GM18907 (cell line): Measurements from ENCODE around the gene PCSK6.
"Not testable (repeated sequence)": the region's sequence is repeated elsewhere in the genome, so short reads cannot be mapped to it uniquely, and the experiment has no call there.

ENCODE experiments used
- ATAC-seq: cut with Tn5 transposase; IDR thresholded peaks from one replicate; pipeline ENCODE4 v1.9.1; 2021; ENCODE audit warnings: mild to moderate bottlenecking, moderate library complexity; ENCODE audit not compliant: unreplicated experiment

Gene PCSK6

DNA sequence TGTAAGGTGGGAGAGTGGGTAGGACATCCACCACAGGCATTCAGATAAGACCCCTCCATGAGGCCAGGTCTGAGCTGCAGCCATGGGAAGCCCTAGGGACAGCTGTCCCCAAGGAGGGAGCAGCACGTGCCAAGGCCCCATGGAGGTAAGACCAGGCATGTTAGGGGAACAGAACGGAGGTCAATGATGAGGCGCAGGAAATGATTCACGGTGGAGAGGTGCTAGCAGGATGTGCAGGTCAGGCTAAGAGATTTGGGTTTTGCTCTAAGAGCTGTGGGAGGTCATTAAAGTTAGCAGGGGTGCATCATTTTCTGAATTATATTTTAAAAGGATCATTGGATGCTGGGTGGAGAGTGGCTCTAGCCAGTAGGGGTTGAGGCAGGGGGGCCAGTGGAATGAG lies 128.1 kb downstream of the PCSK6 start:
- no peak for ATAC-seq

DNA sequence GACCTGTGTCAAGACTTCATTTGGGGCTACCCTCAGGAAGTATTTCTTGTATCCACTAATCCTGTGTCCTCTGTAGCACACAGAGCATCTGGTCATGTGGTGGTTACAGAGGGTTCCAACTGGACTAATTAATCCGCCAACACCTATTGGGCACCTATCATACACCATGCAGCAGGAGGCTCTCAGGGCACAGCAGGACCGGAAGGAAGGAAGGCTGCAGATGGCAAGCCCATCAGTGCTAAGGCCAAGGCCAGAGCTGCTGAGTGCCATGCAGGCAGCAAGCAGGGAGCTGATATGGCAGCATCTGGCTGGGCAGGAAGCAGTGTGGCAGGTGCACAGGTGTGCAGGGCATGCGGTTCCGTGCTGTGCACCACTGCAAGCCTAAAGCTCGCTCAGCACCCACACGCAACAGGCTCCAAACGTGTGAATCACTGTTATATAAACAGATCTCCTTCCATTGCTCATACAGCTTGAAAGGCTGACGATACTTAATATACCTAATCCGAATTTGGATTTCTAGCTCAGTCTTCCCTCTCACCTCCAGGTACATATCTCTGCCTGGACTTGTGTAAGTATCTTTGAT lies 130.1 kb downstream of the PCSK6 start:
- no peak for ATAC-seq

DNA sequence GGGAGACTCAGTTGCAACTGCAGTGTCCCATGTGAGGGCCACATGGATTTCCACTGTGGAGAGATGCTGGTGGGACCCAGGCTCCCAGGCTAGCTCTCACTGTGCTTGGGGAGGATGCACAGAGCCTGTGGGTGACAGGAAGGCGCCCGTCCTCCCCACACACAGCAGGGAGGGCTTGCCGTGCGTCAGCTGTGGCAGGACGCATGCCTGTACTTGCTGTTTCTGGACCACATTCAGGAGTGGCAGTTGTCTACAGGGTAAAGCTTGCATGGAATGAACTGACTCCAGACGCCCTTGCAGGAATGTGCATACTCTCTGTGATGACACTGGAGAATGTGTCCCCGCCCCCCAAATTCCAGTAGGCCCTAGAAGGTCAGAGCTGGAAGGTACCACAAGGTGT lies 130.6 kb downstream of the PCSK6 start:
- ATAC-seq: no peak

DNA sequence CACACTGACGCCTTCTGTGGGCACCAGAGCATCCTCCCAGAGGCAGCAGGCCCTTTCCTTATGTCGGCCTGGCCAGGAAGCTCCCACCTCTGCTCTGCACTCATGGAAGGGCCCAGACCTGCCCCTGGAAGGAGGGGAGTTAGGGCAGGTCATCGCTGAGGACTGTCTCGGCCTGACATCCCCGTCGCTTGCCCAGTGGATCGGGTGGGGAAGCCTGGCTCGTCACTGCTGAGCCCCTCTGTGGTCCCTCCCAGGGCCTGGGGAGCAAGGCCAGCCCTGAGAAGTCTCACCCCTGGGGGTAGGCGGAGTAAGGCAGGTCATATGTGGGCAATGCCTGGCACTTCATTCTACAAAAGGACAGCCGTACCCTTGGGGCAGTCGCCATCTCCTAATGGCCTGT lies 131.6 kb downstream of the PCSK6 start:
- no peak for ATAC-seq

DNA sequence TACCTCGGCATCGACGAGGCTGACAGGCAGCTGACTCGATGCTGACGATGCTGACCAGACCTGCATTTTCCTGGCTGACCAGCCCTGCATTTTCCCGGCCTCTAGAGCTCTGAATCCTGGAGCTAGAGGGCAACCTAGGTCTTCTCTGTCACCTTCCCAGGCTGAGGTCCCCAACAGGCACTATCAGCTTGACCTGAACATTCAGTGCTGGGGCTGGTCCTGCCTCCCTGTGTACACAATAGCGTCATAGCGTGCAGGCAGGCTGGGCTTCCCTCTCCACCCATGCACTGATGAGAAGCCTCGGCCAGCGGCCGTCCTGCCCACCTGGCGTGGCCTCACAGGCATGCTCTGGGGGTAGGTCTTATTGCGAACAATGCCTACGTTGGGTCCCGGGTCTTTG lies 132.2 kb downstream of the PCSK6 start:
- ATAC-seq: no peak

DNA sequence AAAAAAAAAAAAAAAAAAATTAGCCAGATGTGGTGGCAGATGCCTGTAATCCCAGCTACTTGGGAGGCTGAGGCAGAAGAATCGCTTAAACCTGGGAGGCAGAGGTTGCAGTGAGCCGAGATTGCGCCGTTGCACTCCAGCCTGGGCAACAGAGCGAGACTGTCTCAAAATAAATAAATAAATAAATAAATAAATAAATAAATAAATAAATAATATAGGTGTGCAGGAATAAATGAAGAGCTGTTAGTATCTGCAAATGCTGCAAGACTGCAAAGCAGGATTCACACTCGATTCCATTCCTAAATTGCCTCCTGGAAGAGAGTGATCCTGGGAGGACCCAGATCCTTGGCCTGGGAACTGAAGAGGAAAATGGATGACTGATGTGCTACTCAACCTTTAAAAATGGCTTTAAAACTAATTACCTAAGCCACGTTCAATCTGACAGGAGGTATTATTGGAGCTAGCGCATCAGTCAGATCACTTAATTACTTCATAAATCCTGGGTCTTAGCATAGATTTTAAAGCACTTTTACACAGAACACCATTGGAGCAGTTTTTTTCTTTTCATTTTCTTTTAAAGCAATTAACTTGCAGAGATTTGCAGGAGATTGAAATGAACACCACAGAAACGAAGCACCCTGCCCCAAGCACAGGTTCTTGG lies 132.9 kb downstream of the PCSK6 start:
- ATAC-seq: not testable (repeated sequence)

DNA sequence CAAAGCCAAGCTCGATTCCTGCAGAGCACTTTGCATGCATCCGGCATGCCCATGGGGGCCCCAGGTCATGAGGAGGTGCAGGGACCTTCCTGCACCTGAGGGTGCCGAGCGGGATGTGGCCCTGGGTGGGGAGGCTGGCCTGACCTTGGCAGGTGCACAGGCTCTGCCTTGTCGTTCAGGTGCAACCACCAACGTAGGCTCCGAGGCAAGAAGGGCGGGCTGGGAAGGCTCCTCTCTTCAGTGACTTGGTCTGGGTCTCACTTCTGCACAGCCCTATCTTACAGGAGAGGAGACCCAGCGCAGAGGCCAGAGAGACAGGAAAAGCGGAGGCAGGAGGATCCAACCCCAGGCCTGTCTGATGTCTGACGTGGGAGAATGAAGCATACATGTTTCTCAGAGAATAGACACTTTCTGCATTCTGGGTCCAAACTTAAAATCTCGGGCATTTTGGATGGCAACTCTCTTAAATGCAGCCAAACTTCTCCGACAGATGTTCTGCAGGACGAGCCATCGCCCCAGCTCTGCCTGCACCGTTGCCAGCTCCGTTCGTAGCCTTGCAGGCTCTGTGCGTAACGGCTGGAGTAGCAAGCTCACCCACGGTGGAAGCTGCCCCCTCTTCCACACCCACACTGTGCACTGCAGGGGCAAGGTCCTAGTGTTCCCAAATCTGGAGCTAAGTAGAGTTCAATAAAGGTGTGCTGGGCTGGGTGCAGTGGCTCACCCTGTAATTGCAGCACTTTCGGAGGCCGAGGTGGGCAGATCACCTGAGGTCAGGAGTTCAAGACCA lies 133.6 kb downstream of the PCSK6 start:
- no peak for ATAC-seq

DNA sequence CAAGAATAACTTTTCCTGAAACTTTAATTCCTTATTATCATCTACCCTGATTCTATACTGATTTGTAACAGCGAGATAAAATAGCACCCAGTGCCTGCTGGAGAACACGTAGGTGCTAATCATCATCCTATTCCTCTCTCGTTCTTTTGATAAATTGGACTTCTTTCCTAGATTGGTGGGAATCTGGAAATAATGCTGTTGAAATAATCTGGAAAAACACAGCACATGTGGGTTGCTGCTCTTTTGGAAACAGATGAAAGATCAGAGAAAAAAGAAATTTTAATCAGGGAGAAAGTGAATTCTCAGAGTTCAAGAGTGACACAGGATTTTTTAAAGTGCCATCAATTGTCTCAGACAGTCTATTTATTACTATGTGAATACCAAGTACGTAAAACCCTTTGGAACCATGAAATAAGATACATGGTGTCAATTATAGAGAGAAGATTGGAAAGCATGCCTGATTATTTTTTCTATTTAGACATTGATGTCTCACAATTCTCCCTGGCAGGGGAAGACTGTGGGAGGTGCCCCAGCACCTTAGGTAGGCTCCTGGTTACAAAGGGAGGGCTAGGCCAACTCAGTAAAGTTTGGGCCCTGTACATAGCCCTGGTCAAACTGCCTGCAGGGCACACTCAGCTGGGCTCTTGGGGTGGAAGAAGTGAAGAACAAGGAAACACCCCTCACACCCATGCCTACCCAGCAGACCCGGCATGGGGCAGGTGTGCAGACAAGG lies 134.4 kb downstream of the PCSK6 start:
- no peak for ATAC-seq

DNA sequence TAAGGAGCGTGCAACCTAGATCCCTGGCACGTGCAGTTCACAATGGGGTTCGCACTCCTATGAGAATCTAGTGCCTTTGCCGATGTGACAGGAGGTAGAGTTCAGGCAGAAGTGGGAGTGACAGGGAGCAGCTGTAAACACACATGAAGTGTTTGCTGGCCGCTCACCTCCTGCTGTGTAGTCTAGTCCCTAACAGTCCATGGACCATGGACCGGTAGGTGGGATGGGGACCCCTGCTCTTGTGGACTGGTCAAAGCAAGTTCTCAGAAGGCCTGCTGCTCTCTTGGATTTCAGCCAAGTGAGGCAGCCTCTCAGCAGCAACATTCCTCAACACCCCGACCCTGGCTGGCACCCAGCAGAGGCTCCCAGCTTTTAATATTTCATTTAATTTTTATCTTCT lies 136.3 kb downstream of the PCSK6 start:
- no peak for ATAC-seq

DNA sequence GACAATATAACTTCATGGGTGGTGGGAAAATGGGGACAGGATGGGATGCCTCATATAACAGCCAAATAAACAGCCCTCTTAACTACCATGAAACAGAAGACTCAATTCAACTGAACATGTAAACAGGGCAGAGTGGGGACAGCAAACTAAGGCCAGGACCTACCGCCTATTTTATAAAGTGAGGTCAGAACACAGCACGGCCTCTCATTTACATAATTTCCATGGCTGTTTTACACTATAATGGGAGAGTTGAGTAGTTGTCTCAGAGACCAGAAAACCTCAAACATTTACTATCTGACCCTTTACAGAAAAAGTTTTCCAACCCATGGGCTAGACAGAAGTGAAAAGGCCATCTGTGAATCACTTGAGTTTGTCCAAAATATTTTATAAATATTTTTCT lies 137.8 kb downstream of the PCSK6 start:
- no peak for ATAC-seq

DNA sequence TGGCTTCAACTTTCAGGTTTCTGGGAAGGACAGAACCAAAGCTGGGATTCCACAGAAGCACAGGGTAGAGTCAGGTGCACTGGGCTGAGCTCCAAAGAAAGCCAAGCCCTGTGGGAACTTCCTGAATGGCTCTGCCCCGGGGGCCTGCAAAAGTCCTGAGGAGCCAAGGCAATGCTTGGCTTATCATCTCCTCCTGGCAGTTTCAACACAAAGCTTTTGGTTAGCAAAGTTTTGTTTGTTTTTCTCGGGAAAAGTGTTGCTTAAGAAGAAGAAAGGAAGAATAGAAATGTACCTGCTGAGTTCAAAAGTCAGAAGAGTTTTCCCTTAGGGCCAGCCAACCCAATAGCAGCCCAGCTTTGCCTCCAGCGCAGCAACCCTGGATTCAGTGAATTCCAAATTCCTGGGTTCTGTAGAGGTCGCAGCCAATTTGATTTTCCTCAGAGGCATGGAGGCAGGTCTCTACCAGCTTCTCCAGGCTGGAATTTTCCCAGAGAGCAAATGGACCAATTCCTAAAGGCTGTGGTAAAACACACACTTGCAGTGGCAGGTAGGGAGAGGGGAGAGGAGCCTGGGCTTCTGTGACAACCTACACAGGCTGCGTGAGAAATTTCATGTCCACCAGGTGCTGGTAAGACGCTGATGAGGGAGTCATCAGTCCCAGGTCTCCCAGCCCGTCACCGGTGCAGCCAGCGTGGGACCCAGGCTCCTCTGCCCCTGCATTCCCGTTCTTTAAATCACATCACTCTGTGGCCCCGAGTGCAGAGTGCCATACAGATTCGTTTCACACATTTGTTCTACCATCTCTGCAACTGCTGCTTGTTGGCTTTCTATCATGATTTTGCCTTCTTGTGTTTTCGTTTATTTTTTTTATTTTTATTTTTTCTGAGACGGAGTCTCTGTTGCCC lies 140.2 kb downstream of the PCSK6 start:
- ATAC-seq: no peak

DNA sequence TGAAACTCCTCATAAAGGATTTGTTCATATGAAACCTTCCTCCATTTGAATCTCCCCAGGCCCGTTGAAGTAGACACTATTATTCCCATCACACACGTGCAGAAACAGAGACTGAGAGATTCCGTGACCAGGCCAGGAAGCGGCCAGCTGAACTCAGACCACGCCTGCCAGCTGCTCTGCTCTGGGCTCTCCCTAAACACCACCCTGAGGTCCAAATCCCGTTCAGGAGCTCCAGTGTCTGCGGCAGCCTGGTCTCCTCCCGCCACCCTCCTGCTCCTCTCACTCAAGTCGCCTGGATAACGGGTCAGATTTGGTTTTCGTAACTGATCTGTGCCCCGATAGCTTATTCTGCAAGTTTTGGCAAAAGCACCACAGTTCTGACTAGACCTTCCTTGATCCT lies 140.9 kb downstream of the PCSK6 start:
- ATAC-seq: no peak

DNA sequence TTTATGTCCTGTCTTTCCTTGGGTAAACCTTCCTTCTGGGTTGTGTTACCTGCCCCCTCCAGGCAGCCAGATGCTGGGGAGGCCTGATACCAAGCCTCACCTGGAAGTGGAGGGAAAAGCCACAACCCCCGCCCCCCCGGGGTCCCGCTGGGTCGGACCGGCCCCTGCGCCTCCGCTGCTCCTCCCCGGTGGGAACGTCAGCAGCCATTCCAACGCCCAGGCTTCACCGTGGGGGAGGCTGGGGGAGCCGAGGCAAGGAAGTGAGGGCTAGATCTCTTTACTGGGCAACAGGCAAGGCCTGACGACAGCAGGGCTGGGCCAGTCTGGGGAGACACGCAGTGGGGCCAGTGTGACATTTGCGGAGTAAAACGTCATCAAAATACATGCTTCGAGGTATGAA lies 141.5 kb downstream of the PCSK6 start:
- ATAC-seq: no peak

DNA sequence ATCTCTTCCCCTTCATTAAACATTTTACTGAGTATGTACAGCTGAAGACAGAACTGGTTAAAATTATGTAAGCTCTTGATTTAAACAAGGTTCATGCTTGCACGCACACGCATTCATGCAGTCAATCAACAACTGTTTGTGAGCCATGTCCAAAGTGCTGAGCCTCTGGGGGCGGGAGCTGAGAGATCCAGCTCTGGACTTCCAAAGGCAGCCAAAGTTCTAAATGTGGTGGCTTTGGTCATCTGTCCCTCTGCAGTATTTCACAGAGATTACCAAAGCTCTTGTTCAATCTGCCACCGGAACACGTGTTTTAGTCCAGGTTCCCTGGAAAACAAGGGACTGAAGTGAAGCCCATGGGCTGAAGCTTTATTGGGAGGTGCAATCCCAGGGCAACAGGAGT lies 142.1 kb downstream of the PCSK6 start:
- ATAC-seq: no peak

DNA sequence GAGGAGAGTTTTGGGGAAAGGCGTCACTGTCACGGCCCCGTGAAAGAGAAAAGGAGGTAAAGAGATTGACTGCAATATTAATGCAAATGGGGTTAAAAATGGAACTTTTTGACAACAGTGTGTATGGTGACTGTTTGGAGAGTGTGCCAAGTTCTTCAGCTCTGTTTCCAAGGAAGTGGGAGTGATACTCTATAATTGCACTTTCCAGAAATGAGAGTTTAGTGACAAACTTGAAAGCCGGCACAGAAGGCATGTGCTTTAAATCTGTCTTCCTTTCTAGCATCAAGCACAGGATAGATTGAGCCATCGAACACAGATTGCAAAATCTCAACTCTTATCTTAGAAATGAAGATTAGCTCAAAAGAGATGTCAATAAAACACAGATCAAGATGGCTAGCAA lies 142.6 kb downstream of the PCSK6 start:
- ATAC-seq: no peak

DNA sequence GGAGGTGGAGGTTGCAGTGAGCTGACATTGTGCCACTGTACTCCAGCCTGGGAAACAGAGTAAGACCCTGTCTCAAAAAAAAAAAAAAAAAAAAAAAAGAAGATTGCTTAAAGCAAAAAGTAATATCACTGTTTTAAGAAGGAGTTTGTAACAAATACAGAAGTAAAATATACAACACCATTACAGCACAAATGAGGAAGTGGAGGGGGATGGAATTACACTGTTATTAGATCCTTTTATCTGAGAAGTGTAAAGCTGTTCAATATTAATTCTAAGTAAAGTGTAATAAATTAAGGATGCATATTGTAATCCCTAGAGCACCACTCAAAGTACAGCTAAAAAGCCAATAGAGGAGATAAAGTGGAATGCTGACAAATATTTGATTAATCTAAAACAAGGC lies 147.5 kb downstream of the PCSK6 start:
- no peak for ATAC-seq

DNA sequence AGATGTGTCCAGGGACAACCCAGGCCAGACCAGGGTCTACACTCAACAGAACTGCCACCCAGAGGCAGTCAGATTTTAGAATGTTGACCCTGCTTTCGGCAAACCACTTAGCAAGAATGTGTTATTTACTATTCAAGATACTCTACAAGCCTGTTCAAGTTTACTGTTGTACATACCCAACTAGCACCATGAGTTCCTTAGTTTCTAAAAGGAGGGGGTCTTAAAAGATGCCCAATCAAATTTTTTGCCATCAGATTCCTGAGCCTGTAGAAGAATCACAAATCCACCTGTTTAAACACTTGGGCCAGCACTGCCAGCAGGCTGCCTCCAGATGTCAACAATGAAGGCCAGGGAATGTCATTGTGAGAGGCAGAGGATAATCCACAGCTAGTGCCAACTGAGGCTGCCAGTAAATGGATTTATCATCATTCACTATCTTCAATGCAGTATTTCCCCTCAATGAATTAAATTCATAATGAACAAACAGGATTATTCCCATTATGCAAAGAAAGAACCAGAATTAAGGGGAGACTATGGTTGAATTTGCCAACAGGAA lies 150.9 kb downstream of the PCSK6 start:
- no peak for ATAC-seq

DNA sequence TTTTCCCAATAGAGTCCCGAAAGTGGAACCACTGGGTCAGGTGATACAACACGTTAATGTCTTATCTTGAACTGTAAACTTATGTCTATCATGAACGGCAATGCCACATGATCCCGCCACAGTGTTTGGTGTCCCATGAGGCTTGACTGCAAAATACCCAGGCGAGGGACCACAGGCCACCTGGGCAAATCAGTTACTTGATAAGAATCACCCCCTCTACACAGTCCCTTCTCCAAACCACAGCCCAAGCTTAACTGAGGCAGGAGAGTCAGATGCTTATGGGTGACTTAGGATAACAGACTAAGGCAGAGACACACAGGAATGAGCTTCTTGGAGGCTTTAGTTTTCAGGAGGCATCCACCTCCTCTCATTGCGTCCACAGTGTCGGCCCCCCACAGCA lies 151.5 kb downstream of the PCSK6 start:
- ATAC-seq: no peak

DNA sequence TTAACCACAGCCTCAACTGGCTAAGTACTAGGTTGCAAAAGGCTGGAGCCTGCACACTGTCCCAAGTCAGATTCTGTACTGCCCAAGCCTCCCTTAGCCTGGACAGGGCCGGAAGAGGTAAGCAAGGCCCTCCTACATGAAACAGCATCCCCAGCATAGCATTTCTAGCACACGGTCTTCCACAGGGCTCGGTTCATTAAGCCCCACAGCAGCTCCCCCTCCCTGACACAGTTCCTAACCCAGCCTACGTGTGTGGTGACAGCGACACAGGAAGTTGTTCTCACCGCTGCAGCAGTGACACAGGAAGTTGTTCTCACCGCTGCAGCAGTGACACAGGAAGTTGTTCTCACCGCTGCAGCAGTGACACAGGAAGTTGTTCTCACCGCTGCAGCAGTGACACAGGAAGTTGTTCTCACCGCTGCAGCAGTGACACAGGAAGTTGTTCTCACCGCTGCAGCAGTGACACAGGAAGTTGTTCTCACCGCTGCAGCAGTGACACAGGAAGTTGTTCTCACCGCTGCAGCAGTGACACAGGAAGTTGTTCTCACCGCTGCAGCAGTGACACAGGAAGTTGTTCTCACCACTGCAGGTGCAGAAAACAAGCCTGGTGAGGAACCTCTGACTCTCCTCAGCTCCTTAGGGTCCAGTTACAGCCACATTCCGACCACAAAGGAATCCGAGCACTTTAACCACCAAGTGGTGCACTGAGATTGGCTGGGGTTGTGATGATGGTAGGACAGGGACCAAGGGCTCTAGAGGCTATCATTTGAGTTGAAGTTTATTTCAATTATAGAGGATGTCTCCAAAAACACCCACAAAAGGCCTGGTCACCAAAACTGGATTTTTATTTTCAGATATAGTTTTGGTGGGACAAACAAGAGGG lies 155.4 kb downstream of the PCSK6 start:
- peak; percentile 69 for ATAC-seq
